H1 (cell line): ENCODE measurements around the gene FMO4. TPM values are rescaled to one million over a fixed set of nuclear protein-coding genes. Genes with fewer than 3 reads are reported as not detected.

ENCODE experiments used
- CTCF ChIA-PET: fragments of 300-600 bp; sonication (Branson Sonifier 250); formaldehyde crosslinking; loops from one replicate; lab custom pipeline; 2021; ENCODE audit not compliant: partially characterized antibody; lab: Charles Lee
- POLR2A ChIA-PET: fragments of 300-600 bp; sonication (Branson Sonifier 250); formaldehyde crosslinking; loops from one replicate; lab custom pipeline; 2021; ENCODE audit warnings: inconsistent platforms; ENCODE audit not compliant: partially characterized antibody; lab: Charles Lee
- DNase-seq, 2 experiments: peaks; one replicate each; pipeline versions ENCODE4 v3.0.0 to v3.0.0-alpha.2; 2010 to 2022; ENCODE audit warnings: low spot score in 2 of 2, low read depth in 1 of 2, mixed read lengths in 1 of 2
- FAIRE-seq: peaks from 2 replicates; lab custom pipeline; 2011; peaks lifted over from hg19 to GRCh38; lab: Jason Lieb, UNC
- H2AFZ ChIP-seq: 2 replicates; pipeline ENCODE4 v1.8.1; 2012; ENCODE audit warnings: low read length, inconsistent platforms
- H2AK5ac ChIP-seq: 2 replicates; pipeline ENCODE4 v1.6.1; 2013; ENCODE audit warnings: low read depth, low read length
- H2BK120ac ChIP-seq: replicated peaks from 2 replicates; pipeline ENCODE3; 2013; ENCODE audit warnings: low read depth, low read length, inconsistent platforms
- H2BK12ac ChIP-seq: 2 replicates; pipeline ENCODE4 v1.6.1; 2013; ENCODE audit warnings: low read depth, low read length
- H2BK15ac ChIP-seq: 2 replicates; pipeline ENCODE4 v1.6.1; 2013; ENCODE audit warnings: low read length
- H2BK20ac ChIP-seq: 2 replicates; pipeline ENCODE4 v1.6.1; 2013; ENCODE audit warnings: low read length
- H2BK5ac ChIP-seq: 2 replicates; pipeline ENCODE4 v1.6.1; 2013; ENCODE audit warnings: low read depth, low read length
- H3K14ac ChIP-seq: 2 replicates; pipeline ENCODE4 v1.6.1; 2013; ENCODE audit warnings: inconsistent platforms; ENCODE audit not compliant: insufficient read length
- H3K18ac ChIP-seq: 2 replicates; pipeline ENCODE4 v1.6.1; 2013; ENCODE audit warnings: low read length; ENCODE audit errors: extremely low read depth
- H3K23ac ChIP-seq: 2 replicates; pipeline ENCODE4 v1.6.1; 2013; ENCODE audit warnings: inconsistent platforms; ENCODE audit not compliant: insufficient read length
- H3K23me2 ChIP-seq: 2 replicates; pipeline ENCODE4 v1.6.1; 2013; ENCODE audit warnings: low read depth, low read length
- H3K27ac ChIP-seq: 2 replicates; pipeline ENCODE4 v1.6.1; 2011; ENCODE audit warnings: low read depth, low read length, inconsistent platforms
- H3K27me3 ChIP-seq, 4 experiments: replicated peaks in 1 of 4; 1 replicate in 1 of 4; 2 replicates in 3 of 4; pipeline versions ENCODE4 v1.6.1 to v1.8.1; 2011 to 2013; ENCODE audit warnings: low read length in 3 of 4, mild to moderate bottlenecking in 3 of 4, inconsistent platforms in 2 of 4, mixed read lengths in 2 of 4, moderate library complexity in 1 of 4; ENCODE audit not compliant: control insufficient read depth in 3 of 4, insufficient read depth in 3 of 4; ENCODE audit errors: extremely low read depth in 1 of 4
- H3K36me3 ChIP-seq, 4 experiments: 2 replicates each; pipeline versions ENCODE4 v1.6.1 to v1.8.1; 2011 to 2013; ENCODE audit warnings: mild to moderate bottlenecking in 4 of 4, low read length in 3 of 4, moderate library complexity in 2 of 4, control low read depth in 1 of 4, inconsistent platforms in 1 of 4; ENCODE audit not compliant: insufficient read depth in 4 of 4, control insufficient read depth in 2 of 4
- H3K4ac ChIP-seq: replicated peaks from 2 replicates; pipeline ENCODE3; 2013; ENCODE audit warnings: low read length, low read depth, mixed read lengths, inconsistent platforms; ENCODE audit not compliant: insufficient read length
- H3K4me1 ChIP-seq, 4 experiments: replicated peaks in 1 of 4; 1 replicate in 1 of 4; 2 replicates in 3 of 4; pipeline versions ENCODE4 v1.6.1 to v1.8.1; 2011 to 2013; ENCODE audit warnings: low read length in 3 of 4, inconsistent platforms in 2 of 4, mixed read lengths in 1 of 4; ENCODE audit not compliant: insufficient read depth in 4 of 4, control insufficient read depth in 3 of 4
- H3K4me2 ChIP-seq, 2 experiments: 2 replicates each; pipeline versions ENCODE4 v1.6.1 to v1.8.1; 2011 to 2013; ENCODE audit warnings: low read depth in 2 of 2, low read length in 2 of 2, control low read depth in 1 of 2, inconsistent platforms in 1 of 2, mild to moderate bottlenecking in 1 of 2; ENCODE audit not compliant: insufficient read depth in 1 of 2
- H3K4me3 ChIP-seq, 4 experiments: fragments of 200-600, 300-600 bp in 1 of 4; sonication (generic), shearing (Covaris generic), sonication (Bioruptor Twin) in 1 of 4; 2 replicates each; pipeline versions ENCODE4 v1.5.1 to v1.8.1; 2011 to 2016; ENCODE audit warnings: low read length in 4 of 4, low read depth in 3 of 4, control low read depth in 2 of 4, inconsistent platforms in 2 of 4, mild to moderate bottlenecking in 2 of 4, mixed read lengths in 1 of 4, moderate library complexity in 1 of 4; ENCODE audit not compliant: insufficient read depth in 2 of 4; ENCODE audit errors: extremely low read depth in 1 of 4
- H3K56ac ChIP-seq: replicated peaks from 2 replicates; pipeline ENCODE3; 2013; ENCODE audit warnings: low read depth, mild to moderate bottlenecking, mixed read lengths, low read length, inconsistent platforms; ENCODE audit not compliant: insufficient read length
- H3K79me1 ChIP-seq: 2 replicates; pipeline ENCODE4 v1.6.1; 2013; ENCODE audit warnings: low read depth, low read length, control low read depth
- H3K79me2 ChIP-seq, 2 experiments: 2 replicates each; pipeline versions ENCODE4 v1.6.1 to v1.8.1; 2012 to 2013; ENCODE audit warnings: low read length in 2 of 2, mild to moderate bottlenecking in 2 of 2, inconsistent platforms in 1 of 2; ENCODE audit not compliant: insufficient read depth in 2 of 2, control insufficient read depth in 1 of 2
- H3K9ac ChIP-seq, 4 experiments: replicated peaks in 1 of 4; 1 replicate in 1 of 4; 2 replicates in 3 of 4; pipeline versions ENCODE4 v1.6.1 to v1.8.1; 2011 to 2013; ENCODE audit warnings: low read depth in 3 of 4, low read length in 3 of 4, control low read depth in 2 of 4, mild to moderate bottlenecking in 2 of 4, moderate library complexity in 2 of 4, inconsistent platforms in 1 of 4; ENCODE audit errors: extremely low read depth in 1 of 4
- H3K9me3 ChIP-seq, 2 experiments: 2 replicates each; pipeline versions ENCODE4 v1.6.1 to v1.8.1; 2012 to 2013; ENCODE audit warnings: mild to moderate bottlenecking in 2 of 2, moderate library complexity in 2 of 2, control low read depth in 1 of 2, inconsistent platforms in 1 of 2, low read depth in 1 of 2, low read length in 1 of 2, mixed read lengths in 1 of 2; ENCODE audit not compliant: insufficient read depth in 2 of 2
- H4K20me1 ChIP-seq, 2 experiments: replicated peaks in 1 of 2; 2 replicates each; pipeline versions ENCODE3 to v1.8.1; 2011 to 2013; ENCODE audit warnings: inconsistent platforms in 2 of 2, low read length in 2 of 2, mild to moderate bottlenecking in 1 of 2; ENCODE audit not compliant: insufficient read depth in 2 of 2, control insufficient read depth in 1 of 2
- H4K5ac ChIP-seq: 2 replicates; pipeline ENCODE4 v1.6.1; 2013; ENCODE audit warnings: low read length, low read depth, mixed read lengths, inconsistent platforms; ENCODE audit not compliant: insufficient read length
- H4K8ac ChIP-seq: 2 replicates; pipeline ENCODE4 v1.8.0; 2013; ENCODE audit warnings: mild to moderate bottlenecking, moderate library complexity, low read length, inconsistent platforms; ENCODE audit not compliant: insufficient read depth; ENCODE audit errors: extremely low read depth
- H4K91ac ChIP-seq: replicated peaks from 2 replicates; pipeline ENCODE3; 2013; ENCODE audit warnings: low read length, mixed read lengths, inconsistent platforms; ENCODE audit not compliant: insufficient read length
- BACH1 ChIP-seq: IDR thresholded peaks from 2 replicates; pipeline ENCODE4 v1.6.1; 2012; ENCODE audit warnings: low read length, improper control_type of control experiment
- BCL11A ChIP-seq, 2 experiments: IDR thresholded peaks; one replicate each; pipeline ENCODE4 v1.6.1; 2011; ENCODE audit warnings: low read depth in 2 of 2, low read length in 2 of 2, mild to moderate bottlenecking in 2 of 2
- BRCA1 ChIP-seq: IDR thresholded peaks from 2 replicates; pipeline ENCODE4 v1.6.1; 2012; ENCODE audit warnings: low read depth, low read length, improper control_type of control experiment
- CBX5 ChIP-seq: fragments of 300-800, 300-1000 bp; sonication (generic); IDR thresholded peaks from 2 replicates; pipeline ENCODE4 v1.7.1; 2016; ENCODE audit warnings: antibody characterized with exemption, low read length, low read depth
- CTBP2 ChIP-seq: IDR thresholded peaks from 2 replicates; pipeline ENCODE4 v1.7.0; 2011; ENCODE audit warnings: borderline replicate concordance, mild to moderate bottlenecking, moderate library complexity, mixed read lengths, low read length; ENCODE audit not compliant: insufficient read depth, insufficient read length
- JUN ChIP-seq: IDR thresholded peaks from 2 replicates; pipeline ENCODE4 v1.6.1; 2011; ENCODE audit warnings: low read depth, mild to moderate bottlenecking, improper control_type of control experiment, low read length
- KDM4A ChIP-seq: IDR thresholded peaks from one replicate; pipeline ENCODE4 v1.7.1; 2012; ENCODE audit warnings: low read depth, mild to moderate bottlenecking, moderate library complexity, low read length, inconsistent platforms; ENCODE audit not compliant: severe bottlenecking
- POLR2A ChIP-seq, 2 experiments: IDR thresholded peaks; 1 replicate in 1 of 2; 2 replicates in 1 of 2; pipeline ENCODE4 v1.6.1; 2011; ENCODE audit warnings: low read depth in 2 of 2, low read length in 2 of 2, mild to moderate bottlenecking in 2 of 2; ENCODE audit errors: control extremely low read depth in 1 of 2
- POU5F1 ChIP-seq: IDR thresholded peaks from 2 replicates; pipeline ENCODE4 v1.6.1; 2011; ENCODE audit warnings: low read depth, mild to moderate bottlenecking, low read length, moderate library complexity
- RBBP5 ChIP-seq: IDR thresholded peaks from 2 replicates; pipeline ENCODE4 v1.7.1; 2012; ENCODE audit warnings: low read depth, mild to moderate bottlenecking, inconsistent platforms, low read length, moderate library complexity, borderline replicate concordance
- SIRT6 ChIP-seq: IDR thresholded peaks from one replicate; pipeline ENCODE4 v1.7.1; 2012; ENCODE audit warnings: low read length, inconsistent platforms
- SIX5 ChIP-seq: IDR thresholded peaks from 2 replicates; pipeline ENCODE4 v1.6.1; 2011; ENCODE audit warnings: mild to moderate bottlenecking, low read depth, low read length
- whole genome bisulfite sequencing, 2 experiments: shearing (Covaris generic) in 1 of 2; methylation state at CpG; one replicate each; pipeline versions ENCODE4 v1.1.6 to v1.1.7; 2013 to 2015; ENCODE audit warnings: low lambda C conversion rate in 2 of 2, mixed read lengths in 2 of 2, inconsistent platforms in 1 of 2, low coverage in 1 of 2, missing lambda C conversion rate in 1 of 2; ENCODE audit not compliant: insufficient replicate concordance in 2 of 2, insufficient coverage in 1 of 2, insufficient read length in 1 of 2; ENCODE audit errors: extremely low coverage in 1 of 2, missing lambda C conversion rate in 1 of 2; 5-methylcytosine and 5-hydroxymethylcytosine counted together
- polyA plus RNA-seq, 7 experiments: library from polyadenylated mRNA; depleted of rRNA in 3 of 7; stranded (reverse) in 5 of 7; unstranded in 2 of 7; fragments of >200 nt in 5 of 7; fragments of 200-250 nt in 2 of 7; gene quantifications; 1 replicate in 5 of 7; 2 replicates in 1 of 7; 4 replicates in 1 of 7; pipeline versions ENCODE4 v1.2.1 to v1.2.3, GENCODE V29; 2011 to 2013; ENCODE audit warnings: missing spikeins in 2 of 7, mixed read lengths in 2 of 7
- total RNA-seq: library from RNA; stranded (reverse); fragmentation: NEBNext Ultra II Directional; extraction: Animal tissue kit (Norgen Biotek cat#: 25700); gene quantifications from 2 replicates; pipeline ENCODE4 v1.2.1, GENCODE V29; 2021

The FMO4 gene
- total and polyA plus RNA-seq, 2 of the 8 experiments (the other 6 are each of a cell fraction or from before 2014, with no cell fraction given): 1.5 to 2.3 TPM

DNA sequence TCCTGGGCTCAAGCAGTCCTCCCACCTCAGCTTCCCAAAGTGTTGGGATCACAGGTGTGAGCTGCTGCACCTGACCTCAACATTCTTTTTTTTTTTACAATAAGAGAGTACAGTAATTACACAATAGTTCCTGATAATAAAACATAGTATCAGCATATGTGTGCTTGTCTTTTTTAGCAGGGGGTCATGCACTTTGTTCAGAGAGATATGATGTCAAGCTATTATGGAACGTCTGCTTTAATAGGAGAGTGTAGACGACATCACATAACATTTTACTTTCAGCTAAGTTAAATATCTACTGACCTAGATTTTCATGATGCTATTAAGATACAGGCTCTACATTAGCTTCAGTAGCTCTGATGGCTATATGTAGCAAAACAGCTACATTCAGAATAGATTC, 70.5 kb downstream of the FMO4 start:
- Histone ChIP-seq H3K79me1 (no peaks in the 10 kb centered on the region), H2BK120ac (no peak overlapping the region), H4K5ac (no peak overlapping the region), H3K9ac (no peak overlapping the region), H2BK15ac (no peak overlapping the region), H3K9me3 (peaks cover 0 to 8% of the 10 kb centered on the region in 2 experiments; a peak in 1 of 4 replicates), H4K8ac (no peak overlapping the region), H3K4me2 (no peak overlapping the region), H2AFZ (no peak overlapping the region), H2BK5ac (no peak overlapping the region), H3K27ac (no peak overlapping the region), H4K20me1 (no peaks in the 10 kb centered on the region), H4K91ac (no peak overlapping the region), H3K56ac (no peak overlapping the region), H3K4ac (no peak overlapping the region), H3K4me1 (no peaks in the 10 kb centered on the region), H2BK12ac (no peak overlapping the region), H3K4me3 (no peak overlapping the region), H2AK5ac (no peak overlapping the region), H3K36me3 (0 out of 8 replicates have a peak, but pooled peaks cover 0 to 3% (median 0%) of the 10 kb centered on the region in 4 experiments), H3K14ac (no peak overlapping the region), H3K23me2 (no peaks in the 10 kb centered on the region), H3K79me2 (no peaks in the 10 kb centered on the region), H3K18ac (no peak overlapping the region), H3K27me3 (no peaks in the 10 kb centered on the region), H3K23ac (no peak overlapping the region), H2BK20ac (no peak overlapping the region)
- ChIA-PET CTCF (interaction anchor here (0.6 to 1.8 kb wide), 5 partner anchors 11 to 226 kb away, joined by 3 to 6 read pairs (median 3); no protein-coding TSS in a partner anchor), POLR2A (interaction anchor here (1.2 kb wide), 1 partner anchor 19 kb away, joined by 3 read pairs; no protein-coding TSS in a partner anchor)
- FAIRE-seq: no peak
- WGBS, 2 experiments: 90% methylated on average over 2 of the region's 2 CpGs; no CpG with 5 or more reads in 1 of the 2 experiments
- DNase-seq: no peak
- TF ChIP-seq JUN (no peak), KDM4A (no peak), POLR2A (IDR thresholded peaks at IDR 0.05; ENCODE audit: control extremely low read depth in 1 of 2, low read depth in 2 of 2, low read length in 2 of 2) (no peak), SIX5 (no peak), BRCA1 (no peak), BCL11A (IDR thresholded peaks at IDR 0.05; ENCODE audit: low read depth in 2 of 2, low read length in 2 of 2) (no peak), BACH1 (no peak), SIRT6 (no peak), RBBP5 (no peak), CTBP2 (no peak), CBX5 (no peak), POU5F1 (no peak)
